ENCODE results near the gene POU1F1. TPM values are rescaled to one million over a fixed set of nuclear protein-coding genes. Genes with fewer than 3 reads are reported as not detected.

POU1F1 gene
- polyA plus RNA-seq, 1 donor (not counting 4 experiments of a cell fraction or from before 2014, with no cell fraction given) = not detected

GRCh38 chr3:87218560-87218959, 57.8 kb downstream of the POU1F1 start:
- Histone ChIP-seq H3K4me1 (ENCODE audit: control insufficient read depth, extremely low read depth, insufficient read depth, low read length) (no peaks in the 10 kb centered on the region), H2AFZ (ENCODE audit: control insufficient read depth, low read length) (no peak overlapping the region), H3K4me3 (ENCODE audit: control insufficient read depth in 2 of 3, extremely low read depth in 1 of 3, insufficient read depth in 2 of 3, low read depth in 1 of 3, low read length in 3 of 3) (no peak overlapping the region), H3K9ac (ENCODE audit: control insufficient read depth, extremely low read depth, insufficient read depth, low read length) (no peak overlapping the region), H3K9me1 (ENCODE audit: control insufficient read depth, extremely low read depth, insufficient read depth, low read length) (no peaks in the 10 kb centered on the region), H3K27me3 (ENCODE audit: control insufficient read depth, extremely low read depth, insufficient read depth, low read length) (no peaks in the 10 kb centered on the region), H4K20me1 (ENCODE audit: control insufficient read depth, extremely low read depth, insufficient read depth, low read length) (no peaks in the 10 kb centered on the region), H3K36me3 (ENCODE audit: control insufficient read depth in 2 of 2, extremely low read depth in 1 of 2, insufficient read depth in 2 of 2, low read length in 2 of 2) (no peaks in the 10 kb centered on the region), H3K4me2 (ENCODE audit: control insufficient read depth, extremely low read depth, insufficient read depth, low read depth, low read length) (no peak overlapping the region), H3K79me2 (ENCODE audit: control insufficient read depth, insufficient read depth, low read length) (no peaks in the 10 kb centered on the region), H3K9me3 (ENCODE audit: control insufficient read depth, low read depth, low read length) (no peaks in the 10 kb centered on the region), H3K27ac (ENCODE audit: control insufficient read depth, insufficient read depth, low read length) (no peak overlapping the region)
- no peak for FAIRE-seq
- no peak for TF ChIP-seq EZH2 (IDR thresholded peaks at IDR 0.05; ENCODE audit: low read length)
- TF ChIP-seq, protein P1, sequence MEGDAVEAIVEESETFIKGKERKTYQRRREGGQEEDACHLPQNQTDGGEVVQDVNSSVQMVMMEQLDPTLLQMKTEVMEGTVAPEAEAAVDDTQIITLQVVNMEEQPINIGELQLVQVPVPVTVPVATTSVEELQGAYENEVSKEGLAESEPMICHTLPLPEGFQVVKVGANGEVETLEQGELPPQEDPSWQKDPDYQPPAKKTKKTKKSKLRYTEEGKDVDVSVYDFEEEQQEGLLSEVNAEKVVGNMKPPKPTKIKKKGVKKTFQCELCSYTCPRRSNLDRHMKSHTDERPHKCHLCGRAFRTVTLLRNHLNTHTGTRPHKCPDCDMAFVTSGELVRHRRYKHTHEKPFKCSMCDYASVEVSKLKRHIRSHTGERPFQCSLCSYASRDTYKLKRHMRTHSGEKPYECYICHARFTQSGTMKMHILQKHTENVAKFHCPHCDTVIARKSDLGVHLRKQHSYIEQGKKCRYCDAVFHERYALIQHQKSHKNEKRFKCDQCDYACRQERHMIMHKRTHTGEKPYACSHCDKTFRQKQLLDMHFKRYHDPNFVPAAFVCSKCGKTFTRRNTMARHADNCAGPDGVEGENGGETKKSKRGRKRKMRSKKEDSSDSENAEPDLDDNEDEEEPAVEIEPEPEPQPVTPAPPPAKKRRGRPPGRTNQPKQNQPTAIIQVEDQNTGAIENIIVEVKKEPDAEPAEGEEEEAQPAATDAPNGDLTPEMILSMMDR (optimal IDR thresholded peaks at IDR 0.05 in 1 of 3, IDR thresholded peaks at IDR 0.05 in 1 of 3, conservative IDR thresholded peaks at IDR 0.05 in 1 of 3; ENCODE audit: extremely low read depth in 1 of 3, insufficient read depth in 2 of 3, low read length in 3 of 3) = no peak
- dilution Hi-C loops (cut with MboI; ENCODE audit: extremely low pct_ligation_motif_present, low sequenced_read_pairs) = no loop called here
- no peak for DNase-seq (ENCODE audit: low read depth, low spot score)

Small RNA genes lying within 50 kb of the gene (small RNA-seq; reads per million reads assigned to genes)
- 0 reads per million in 3 experiments for gene MIR4795 (ENCODE audit: insufficient read length in 3 of 3, low read depth in 3 of 3, low replicate concordance in 1 of 3)

Other genes starting within 250 kb of the POU1F1 start
- 17.0 to 38.2 TPM (median 37.5 TPM) in 3 replicates for gene CHMP2B, start 49.3 kb downstream of the POU1F1 start, polyA plus RNA-seq

Measured in keratinocyte (primary cell).